Right lung (tissue), 5 donors: ENCODE measurements around the gene FAM13A. TPM values are rescaled to one million over a fixed set of nuclear protein-coding genes. Genes with fewer than 3 reads are reported as not detected.
A peak's percentile ranks its signal among the peaks of the same experiment; 100 is the strongest.

ENCODE experiments used
- DNase-seq, 2 donors: peaks; one replicate each; pipeline ENCODE4 v3.0.0-alpha.2; 2013
- polyA plus RNA-seq, 5 donors: library from polyadenylated mRNA; unstranded; fragments of 120-200 nt; gene quantifications; one replicate each; pipeline versions ENCODE4 v1.2.1 to v1.2.3, GENCODE V29; 2013; ENCODE audit warnings: inconsistent platforms in 1 of 5, low replicate concordance in 1 of 5; ENCODE audit not compliant: insufficient read length in 5 of 5, insufficient read depth in 1 of 5

Gene FAM13A
- polyA plus RNA-seq, 5 donors: 40.8 to 65.3 (median 60.1) TPM

DNA sequence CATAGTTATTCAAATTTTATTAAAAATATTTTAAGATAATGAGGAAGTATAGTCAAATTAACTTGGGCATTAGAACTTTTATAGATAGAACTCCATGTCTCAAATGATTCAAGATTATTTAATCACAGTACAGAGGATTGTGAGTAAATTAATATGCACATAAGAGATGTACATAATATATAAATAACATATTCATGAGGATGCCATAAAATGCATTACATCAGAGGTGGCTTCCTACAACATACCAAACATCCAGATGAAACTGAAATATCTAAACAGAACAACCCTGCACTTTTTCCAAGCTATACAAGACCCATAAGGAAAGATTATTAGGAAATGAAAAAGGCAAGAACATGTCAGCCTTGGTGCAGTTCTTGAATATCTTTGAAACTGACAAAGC, 268.1 kb downstream of the FAM13A start:
- DNase-seq: no peak

DNA sequence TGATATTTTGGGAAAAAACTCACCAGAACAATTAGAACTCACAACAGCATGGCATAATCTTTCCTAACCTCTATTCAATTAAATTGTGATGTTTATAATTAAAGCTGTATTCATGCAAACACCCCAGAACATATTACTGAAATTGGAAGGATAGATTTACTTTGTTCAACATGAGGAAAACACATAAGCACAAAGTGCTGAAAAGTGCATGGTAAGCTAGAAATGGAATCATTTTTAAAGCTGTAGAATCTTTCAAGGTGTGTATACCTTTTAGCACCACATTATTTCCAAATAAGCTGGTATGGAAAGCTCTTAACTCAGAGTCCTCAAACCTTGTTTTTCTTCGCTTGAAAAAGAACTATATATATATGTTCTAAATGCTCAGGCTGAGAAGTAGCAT, 268.6 kb downstream of the FAM13A start:
- no peak for DNase-seq

DNA sequence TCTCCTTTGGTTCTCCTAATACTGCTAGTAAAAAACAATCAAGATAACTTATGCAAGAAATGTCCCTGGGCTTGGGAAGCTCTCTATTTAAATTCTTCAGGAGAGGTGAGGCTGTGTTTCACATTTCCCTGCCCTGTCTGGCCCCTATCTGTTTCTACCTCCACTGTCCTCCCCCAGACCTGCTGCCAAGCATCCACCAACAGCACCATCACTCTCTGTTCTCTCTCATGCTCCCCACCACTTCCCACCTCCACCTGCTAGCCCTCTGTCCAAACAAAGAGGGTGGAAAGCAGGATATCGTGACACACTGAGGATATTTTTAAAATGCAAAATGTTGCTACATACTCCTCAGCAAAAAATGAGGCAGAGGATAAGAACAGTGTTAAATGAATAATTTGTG, 271.0 kb downstream of the FAM13A start:
- no peak for DNase-seq

DNA sequence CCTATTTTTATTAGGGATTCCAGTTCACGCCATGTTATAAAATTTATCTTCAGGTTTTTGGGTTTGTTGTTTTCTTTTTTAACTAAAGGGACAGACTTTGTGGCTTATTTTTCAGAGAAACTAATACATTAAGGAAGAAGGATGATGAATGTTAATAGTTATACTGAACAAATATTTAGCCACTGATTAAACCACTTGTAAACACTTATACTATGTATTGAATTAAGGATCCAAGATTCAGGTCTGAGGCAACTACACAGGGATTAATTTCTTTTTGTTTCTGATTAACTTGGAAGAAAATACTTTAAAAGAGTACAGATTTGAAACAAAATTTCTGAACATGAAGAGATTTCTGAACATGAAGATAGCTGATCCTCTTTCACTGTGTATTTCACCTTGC, 276.6 kb downstream of the FAM13A start:
- DNase-seq: no peak

DNA sequence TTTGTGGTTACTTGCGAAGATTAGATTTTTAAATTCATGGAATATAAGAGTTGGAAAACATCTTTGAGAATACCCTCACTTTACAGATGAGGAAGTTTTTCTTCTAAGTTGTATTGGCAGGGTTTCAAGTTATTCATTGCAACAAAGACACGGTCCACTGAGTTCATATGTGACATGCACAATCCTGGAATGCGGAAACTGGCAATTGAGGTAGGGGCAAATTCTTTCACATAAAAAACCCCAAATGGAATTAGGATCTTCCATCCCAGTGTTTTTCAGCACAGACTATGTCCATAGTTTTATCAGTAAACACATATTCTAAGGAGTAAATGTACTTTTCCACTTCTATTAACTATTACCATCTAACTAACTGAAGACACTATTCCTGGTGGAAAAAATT, 277.6 kb downstream of the FAM13A start:
- no peak for DNase-seq

DNA sequence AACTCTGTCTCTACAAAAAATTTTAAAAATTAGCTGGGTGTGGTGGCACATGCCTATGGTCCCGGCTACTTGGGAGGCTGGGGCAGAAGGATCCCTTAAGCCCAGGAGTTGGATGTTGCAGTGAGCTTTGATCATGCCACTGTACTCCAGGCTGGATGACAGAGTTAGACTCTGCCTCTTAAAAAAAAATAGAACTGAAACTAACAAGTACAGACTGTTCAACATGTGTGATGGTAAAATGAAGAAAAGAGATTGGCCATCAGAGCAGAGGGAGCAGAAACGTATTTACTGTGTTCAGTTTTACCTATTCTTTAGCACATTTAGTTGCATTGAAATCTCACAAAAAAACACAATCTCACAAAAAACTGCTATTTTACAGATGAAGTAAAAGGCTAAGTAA, 281.5 kb downstream of the FAM13A start:
- DNase-seq: no peak

DNA sequence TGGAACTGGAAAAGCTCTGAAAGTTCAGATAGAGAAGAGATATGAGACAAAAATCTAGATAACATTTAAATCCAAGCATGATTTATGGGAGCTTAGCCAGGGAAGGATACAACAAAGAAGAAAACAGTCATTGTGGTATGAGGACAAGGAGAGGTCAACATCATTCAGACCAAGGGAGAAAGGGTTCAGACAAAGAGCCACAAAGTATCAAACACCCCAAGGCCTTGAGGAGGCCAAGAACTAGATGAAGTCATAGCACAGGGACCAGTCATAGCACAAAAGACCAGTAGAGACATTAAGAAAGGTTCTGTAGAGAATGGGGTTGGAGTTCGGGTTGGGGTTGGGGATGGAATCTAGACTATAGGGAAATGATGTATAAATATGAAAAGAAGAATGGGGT, 282.0 kb downstream of the FAM13A start:
- DNase-seq: no peak

DNA sequence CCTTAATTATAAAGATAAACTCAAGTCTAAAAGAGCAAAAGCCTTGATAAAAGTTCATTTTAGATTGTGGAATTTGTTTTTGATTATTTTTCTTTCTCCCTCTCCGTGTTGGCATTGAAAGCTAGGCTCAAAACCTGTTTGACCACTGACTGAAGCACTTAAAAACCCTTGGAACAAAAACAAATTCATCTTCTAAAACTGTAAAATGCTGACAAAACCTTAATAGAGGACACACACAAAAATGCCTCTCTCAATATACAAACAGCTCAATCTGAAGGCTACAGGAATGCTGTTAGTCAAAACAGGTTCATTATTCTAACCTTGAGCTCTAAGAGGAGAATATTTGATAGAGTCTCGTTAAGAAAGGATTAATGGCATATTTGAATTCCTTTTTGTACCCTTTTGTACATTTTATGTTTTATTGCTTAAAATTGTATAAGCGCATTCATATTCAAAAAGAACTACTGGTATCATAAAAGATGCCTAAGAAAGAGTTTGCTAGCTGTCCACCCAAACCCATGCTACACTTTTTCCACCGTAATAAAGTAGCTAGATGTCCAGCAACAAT, 285.0 kb downstream of the FAM13A start:
- DNase-seq: no peak

DNA sequence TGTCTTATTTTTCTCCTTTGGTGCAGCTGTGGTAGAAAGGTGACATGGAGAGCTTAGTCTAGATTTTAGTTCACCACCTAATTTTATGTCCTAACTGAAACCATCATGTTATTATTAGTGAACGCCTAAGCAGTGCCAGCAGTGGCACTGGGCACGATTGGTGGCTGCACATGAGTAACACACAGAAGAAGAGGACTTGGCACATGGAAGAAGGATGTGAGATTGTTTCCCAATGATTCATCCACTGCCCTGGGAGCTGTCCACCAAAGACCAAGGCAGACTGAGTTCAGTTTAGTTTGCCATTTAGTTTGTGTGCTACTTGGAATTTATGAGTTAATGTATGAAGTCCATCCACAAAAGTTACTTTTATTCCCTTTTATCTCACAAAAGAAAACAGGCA, 291.3 kb downstream of the FAM13A start:
- DNase-seq: no peak

DNA sequence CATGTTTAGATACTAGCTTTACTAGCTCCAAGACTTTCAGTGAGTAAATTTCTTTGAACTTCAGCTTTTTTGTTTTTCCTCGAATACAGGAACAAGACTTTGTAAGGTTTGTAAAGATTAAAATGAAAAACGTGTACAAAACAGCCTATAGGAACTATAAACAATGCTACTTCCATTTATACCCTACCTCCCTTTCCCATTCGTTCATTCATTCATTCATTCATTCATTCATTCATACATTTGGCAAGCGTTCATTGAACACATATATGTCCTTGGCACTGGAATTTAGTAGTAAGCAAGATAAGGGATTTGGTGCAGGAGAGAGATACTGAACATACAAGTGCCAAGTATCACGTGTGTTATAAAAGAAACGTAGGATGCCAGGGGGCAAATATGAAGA, 293.9 kb downstream of the FAM13A start:
- DNase-seq: no peak

DNA sequence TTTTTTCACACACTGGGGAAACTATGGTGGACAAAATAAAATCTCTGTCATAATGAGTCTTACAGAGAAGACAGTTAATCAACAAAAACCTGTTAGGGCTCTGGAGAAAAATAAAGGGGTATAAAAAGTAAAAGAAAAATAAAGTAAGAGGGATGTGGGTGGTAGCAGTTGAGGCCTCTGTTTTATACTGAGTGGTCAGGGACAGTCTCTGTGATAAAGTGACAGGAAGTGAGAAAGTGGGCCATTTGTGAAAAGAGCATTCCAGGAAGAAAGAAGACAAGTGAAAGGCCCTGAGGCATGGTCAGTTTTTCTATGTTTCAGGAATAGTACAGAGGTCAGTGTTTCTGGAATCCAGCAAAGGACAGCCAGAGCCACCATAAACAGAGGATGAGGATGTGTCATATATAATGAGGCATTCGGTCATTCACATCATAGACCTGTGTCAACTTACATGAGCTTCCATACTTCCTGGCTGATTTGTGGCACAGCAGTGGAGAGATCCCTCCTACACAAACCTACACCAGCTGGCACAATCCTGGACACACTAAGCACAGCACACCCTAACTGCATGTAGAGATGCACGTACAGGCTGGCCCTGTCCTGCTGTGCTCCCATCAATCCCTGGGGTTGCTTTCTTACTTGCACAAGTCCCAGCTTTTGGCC, 295.0 kb downstream of the FAM13A start:
- DNase-seq: no peak

DNA sequence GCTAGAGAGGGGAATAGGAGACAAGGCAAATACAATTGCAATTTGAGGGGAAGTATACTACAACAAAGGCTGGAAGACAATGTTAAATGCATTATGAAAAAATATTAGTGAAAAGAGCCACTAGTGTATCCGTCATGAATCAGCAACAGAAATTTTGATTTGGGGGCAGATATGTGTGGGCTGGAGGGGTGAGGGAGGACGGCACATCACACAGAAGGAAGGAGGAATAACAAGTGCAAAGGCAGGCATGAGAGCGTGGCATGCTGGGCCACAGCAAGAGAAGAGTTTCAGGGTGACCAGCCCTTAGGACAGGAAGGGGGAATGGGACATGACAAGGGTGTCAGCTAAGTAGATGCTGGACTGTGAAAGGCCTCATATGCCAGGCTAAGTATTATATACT, 295.6 kb downstream of the FAM13A start:
- no peak for DNase-seq

DNA sequence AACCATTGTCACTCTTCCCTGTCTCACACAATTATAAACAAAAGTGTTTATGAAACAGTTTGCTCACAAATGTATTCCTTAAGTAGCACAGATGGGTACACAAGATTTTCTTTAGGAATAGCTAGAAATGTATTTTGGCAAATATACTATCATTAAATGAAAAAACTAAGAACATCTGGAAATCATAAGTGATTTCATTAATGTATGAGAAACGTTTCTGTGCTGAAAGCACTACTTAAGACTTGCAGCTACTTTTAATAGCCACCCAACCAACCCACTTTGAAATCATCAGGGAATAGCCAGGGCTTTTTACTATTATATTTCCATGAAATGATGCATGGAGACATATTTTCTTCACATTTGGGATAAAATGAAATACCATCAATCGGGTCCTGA, 297.1 kb downstream of the FAM13A start:
- DNase-seq: no peak

DNA sequence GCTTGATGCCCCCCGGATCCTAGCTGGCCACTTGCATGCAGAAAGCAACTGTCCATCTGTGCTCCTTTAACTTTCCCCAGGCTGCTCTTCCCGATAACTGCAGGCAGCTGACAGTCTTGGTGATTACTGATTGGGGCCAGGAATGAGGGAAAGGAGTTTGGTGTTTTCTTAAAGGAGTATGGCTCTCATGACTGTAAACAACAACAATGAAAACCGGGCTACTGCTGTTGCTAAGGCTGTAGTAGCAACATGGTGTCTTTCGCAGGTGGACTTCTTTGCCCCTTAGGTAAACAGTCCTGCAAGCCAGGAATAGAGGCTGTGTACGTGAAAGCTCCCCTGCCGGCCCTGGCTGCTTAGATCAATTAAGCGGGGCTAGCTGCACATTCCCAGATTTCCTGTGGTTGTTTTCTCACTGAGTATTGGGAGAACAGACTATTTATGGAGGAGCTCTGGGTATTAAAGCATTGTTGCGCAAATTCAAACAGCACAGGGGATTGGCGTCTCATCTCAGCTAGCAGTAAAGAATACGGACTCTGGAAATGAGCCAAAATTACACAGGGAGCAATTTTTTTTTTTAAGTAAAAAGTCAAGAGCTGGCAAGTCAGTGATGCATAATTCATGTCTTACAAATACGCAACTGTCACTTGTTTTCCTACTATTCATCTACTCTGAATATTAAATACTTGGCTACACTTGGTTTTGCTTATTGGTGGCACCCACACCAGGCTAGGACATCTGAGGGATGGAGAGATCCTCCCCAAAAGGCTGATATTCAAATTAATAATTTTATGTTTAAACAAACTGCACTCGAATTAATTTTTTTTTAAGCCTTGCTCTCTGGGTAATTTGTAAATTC, 297.7 kb downstream of the FAM13A start:
- DNase-seq: peak; percentile 55 to 60

DNA sequence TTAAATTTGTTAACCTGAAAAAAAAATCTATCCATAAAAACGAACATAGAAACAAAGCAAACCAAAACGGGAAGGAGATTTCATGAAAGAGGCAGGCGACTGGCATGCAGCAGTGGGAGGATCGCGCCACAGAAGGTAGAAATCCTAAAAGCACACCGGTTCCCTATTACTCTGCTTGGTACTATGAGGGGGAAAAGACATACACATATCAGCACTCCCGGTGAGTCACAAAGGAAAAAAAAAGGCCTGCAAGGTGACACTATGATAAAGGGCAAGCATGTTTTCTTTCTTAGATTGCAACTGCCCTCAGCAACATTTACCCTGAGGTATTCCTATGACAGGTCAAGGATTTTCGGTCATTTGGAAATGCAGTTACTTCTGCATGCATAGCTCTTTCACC, 298.7 kb downstream of the FAM13A start:
- DNase-seq: no peak

DNA sequence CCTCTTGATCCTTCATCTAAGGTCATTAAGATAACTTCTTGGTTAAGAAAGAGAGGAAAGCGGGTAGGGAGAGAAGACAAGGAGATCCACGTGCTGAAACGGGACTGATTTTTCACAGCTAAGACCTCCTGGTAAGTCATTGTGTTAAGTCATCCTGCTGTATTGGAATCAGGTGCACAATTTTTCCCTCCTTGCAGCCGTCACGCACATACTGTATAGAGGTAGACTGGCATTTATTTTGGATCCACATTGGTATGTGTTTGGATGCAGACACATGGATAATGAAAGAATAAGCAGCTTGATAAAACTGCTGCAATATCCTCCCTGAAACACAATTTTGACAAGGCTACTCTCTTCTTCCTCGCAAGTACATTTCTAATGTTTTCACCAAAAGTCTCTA, 299.2 kb downstream of the FAM13A start:
- DNase-seq: no peak

DNA sequence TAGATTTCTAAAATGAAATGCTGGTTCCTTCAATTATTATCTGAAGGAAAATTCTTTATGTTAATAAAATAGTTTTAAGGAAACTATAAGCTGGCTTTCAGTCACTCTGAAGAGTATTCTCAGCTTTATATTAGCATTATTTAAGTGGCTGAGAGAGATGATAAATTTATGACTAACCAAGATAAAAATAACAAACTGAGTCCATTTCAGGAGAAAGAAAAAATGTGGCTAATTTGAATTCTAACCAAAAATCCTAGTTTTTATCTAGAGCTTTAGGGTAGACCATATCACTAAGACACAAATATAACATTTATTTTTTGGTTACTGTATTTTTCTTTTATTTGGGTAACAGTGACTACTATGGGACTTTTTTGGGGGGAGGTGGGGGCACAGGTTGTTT, 299.9 kb downstream of the FAM13A start:
- no peak for DNase-seq

DNA sequence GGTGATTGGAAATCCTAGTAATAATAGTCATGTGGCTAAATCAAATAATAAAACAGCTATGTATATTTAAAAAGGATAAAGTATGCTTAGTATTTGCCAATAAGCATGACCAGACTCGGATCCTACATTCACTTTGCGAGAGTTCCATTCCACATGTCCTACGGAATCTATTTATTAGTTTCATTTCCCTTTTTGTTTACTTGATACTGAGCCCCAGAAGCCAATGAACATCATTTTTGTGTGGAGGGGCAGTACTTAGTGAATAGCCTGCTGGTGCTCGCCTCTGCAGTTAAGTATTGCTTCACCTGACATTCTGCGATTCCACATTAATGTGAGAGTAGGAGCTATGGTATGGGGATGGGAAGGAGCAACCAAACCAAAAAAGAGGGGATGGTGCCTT, 300.8 kb downstream of the FAM13A start:
- DNase-seq: no peak

DNA sequence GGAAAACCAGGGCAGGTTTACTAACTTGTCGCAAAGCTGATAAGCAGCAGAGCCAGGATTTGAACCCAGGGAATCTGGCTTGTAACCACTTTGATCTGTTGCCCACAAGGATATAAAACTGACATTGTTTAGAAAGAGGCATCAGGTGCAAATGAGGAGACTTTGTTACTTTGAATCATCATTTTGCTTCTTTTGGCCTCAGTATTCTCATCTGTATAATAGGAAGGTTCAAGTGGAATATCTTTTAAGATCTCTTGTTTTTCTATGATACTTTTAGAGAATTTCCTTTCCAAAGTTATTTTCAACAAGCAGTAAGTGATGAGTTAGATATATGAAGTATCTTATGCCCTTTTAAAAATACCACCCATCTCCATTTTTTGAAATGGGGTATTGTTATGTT, 301.5 kb downstream of the FAM13A start:
- DNase-seq: no peak

DNA sequence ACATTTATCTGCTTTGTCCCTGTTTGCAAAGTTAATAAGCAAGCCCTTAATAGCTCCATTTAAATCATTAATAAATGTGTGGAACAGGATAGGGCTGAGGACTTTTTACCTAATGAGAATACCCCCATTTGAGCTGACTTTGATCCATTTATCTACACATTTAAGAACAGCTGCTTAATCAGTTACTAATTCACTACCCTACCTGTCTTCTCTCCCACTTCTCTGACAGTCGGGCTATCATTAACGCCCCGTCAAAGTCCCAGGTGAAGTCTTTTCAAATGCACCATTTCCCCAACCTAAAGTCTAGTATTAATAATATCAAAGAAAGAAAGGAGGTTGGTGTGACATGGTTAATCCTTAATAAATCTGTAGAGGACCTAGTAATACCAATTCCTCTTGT, 302.2 kb downstream of the FAM13A start:
- DNase-seq: no peak

DNA sequence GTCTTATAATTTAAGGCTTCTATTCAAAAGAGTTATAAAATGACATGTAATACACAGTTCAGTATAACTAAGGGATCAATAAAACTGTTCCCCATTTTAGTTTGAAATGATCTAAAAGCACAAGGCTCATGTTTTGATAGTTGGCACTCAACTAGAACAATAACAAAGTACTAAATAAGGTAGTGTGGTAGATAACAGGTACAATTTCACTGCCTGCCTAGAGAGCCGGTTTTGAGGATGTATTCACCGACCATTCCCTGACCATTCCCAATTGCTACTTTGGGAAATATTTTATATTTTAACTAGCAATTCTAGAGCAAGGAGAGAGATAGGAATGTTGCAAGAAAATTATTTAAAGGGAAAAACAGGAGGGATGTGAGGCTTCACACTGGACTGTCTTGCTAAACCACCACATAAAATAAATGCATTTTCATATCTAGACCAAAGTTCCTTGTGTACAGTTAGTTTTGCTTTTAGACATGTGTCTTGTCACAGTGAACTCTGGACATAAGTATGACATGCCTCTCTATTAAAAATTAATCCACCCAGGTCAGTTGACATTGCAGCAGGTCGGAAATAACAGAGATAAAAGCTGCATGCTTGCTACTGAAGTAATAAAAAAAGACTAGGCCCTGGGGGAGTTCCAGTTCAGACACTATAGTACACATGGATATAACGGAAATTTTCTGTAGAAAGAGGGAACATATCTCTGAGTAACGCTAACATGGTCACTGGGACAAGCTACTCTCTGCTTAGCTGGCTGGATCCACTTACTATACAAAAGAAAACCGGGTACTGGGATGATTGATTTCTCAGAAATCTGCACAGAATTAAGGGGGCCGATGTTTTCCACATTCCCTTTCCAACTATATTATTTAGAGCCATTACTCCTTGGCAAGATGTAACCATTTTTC, 303.1 kb downstream of the FAM13A start:
- no peak for DNase-seq

DNA sequence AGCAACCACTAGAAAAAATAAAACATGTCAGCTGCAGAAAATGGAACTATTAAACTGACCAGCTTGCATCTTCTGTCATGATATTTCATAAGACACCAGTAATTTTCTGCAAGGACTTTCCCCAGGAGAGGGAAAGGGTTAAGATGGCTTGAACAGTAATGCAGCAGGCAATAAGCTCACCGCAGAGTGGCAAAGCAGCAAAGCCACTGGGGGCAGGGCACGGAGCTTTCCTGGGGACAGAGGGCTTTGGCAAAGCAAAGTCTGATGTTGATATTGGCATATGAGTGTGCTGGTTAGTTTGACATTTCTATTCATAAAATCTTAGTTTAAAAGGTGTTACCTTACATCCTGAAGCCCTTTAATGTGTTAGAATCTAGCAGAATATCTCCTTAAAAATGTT, 304.2 kb downstream of the FAM13A start:
- no peak for DNase-seq
